Fibroblast of skin of scalp (primary cell): ENCODE measurements around the gene FBXL12.
"Not testable (repeated sequence)": the region's sequence is repeated elsewhere in the genome, so short reads cannot be mapped to it uniquely, and the experiment has no call there.

Experiments used
- DNase-seq: peaks from one replicate; pipeline ENCODE4 v3.0.0-alpha.2; 2013

FBXL12 gene

GRCh38 chr19:9838324-9838723, 19.4 kb upstream of the FBXL12 start:
- no peak for DNase-seq

- DNase-seq = peak; percentile 61
These were observed 17.1 kb upstream of the FBXL12 start for GRCh38 chr19:9836021-9836420.

GRCh38 chr19:9835507-9835949, 16.6 kb upstream of the FBXL12 start:
- DNase-seq = no peak

- peak; percentile 99 for DNase-seq
These were observed 16.0 kb upstream of the FBXL12 start, which contains the start of gene PIN1 for GRCh38 chr19:9834726-9835506. TSS of gene PIN1 (plus strand) at chr19:9835318. CDS start at chr19:9835345, 27 bp downstream.

- DNase-seq = no peak
These were observed 15.4 kb upstream of the FBXL12 start for GRCh38 chr19:9834307-9834725.

GRCh38 chr19:9828551-9829063, 9.7 kb upstream of the FBXL12 start:
- no peak for DNase-seq

GRCh38 chr19:9827289-9828238, 8.7 kb upstream of the FBXL12 start, which contains the start of gene UBL5:
TSS of gene UBL5 (plus strand) at chr19:9827918. CDS start at chr19:9828338, 420 bp downstream.
- DNase-seq = peak; percentile 82

GRCh38 chr19:9823816-9824215, 4.9 kb upstream of the FBXL12 start:
- no peak for DNase-seq

GRCh38 chr19:9820034-9820433, 1.2 kb upstream of the FBXL12 start:
- DNase-seq = not testable (repeated sequence)

- no peak for DNase-seq
These were observed 674 bp upstream of the FBXL12 start for GRCh38 chr19:9819596-9819909.

GRCh38 chr19:9818175-9818733, 625 bp downstream of the FBXL12 start:
- no peak for DNase-seq

- DNase-seq = no peak
These were observed 7.7 kb downstream of the FBXL12 start for GRCh38 chr19:9811139-9811538.

- no peak for DNase-seq
These were observed 9.7 kb downstream of the FBXL12 start for GRCh38 chr19:9808855-9809824.

- no peak for DNase-seq
These were observed 12.1 kb downstream of the FBXL12 start for GRCh38 chr19:9806803-9807202.

- no peak for DNase-seq
These were observed 16.9 kb downstream of the FBXL12 start for GRCh38 chr19:9801976-9802375.

GRCh38 chr19:9799162-9799561, 19.7 kb downstream of the FBXL12 start:
- no peak for DNase-seq

GRCh38 chr19:9797871-9798270, 21.0 kb downstream of the FBXL12 start:
- no peak for DNase-seq

GRCh38 chr19:9796113-9796773, 22.6 kb downstream of the FBXL12 start:
- DNase-seq = peak; percentile 87

- DNase-seq = peak; percentile 51
These were observed 25.7 kb downstream of the FBXL12 start for GRCh38 chr19:9793071-9793591.

GRCh38 chr19:9792206-9793070, 26.4 kb downstream of the FBXL12 start:
- DNase-seq = peak; percentile 95
